ENCODE results near the gene TBC1D1. TPM values are rescaled to one million over a fixed set of nuclear protein-coding genes. Genes with fewer than 3 reads are reported as not detected.

Gene TBC1D1
- total and polyA plus RNA-seq, 2 donors (not counting 1 experiment from before 2014, with no cell fraction given) = 39.7 to 90.0 TPM

DNA sequence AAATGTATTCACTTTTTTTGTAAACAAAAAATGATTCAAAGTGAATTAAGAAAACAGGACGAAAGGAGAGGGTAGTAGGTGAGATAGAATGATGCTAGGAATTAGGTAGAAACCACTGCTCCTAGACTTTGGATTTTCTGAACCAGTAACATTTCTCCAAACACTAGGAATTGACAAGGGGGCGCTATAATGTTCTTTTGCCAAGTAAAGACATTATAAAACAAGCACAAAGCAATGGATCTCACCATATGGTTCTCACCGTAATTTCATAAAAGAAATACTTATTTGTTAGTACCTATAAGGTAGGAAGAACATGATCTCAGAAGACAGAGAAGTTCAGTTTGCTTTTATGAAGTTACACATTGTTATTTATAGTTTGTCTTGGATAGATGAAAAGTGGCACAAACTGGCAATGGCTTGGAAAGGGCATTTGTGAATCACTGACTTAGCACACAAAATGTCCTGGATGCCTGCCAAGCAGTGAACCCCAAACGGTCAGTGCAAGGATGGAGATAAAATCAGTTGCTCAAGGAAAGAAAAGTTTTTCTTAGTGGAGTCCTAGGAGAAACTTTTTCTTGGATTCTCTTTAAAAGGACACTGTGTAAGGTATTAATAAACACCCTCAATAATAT, 8.1 kb upstream of the TBC1D1 start:
- TF ChIP-seq EZH2 (IDR thresholded peaks at IDR 0.05; ENCODE audit: low read length, missing control alignments) (no peak), CTCF (conservative IDR thresholded peaks at IDR 0.05 in 1 of 2, IDR thresholded peaks at IDR 0.05 in 1 of 2; ENCODE audit: low read depth in 1 of 2, low read length in 2 of 2) (no peak)
- H3K9ac ChIP-seq (ENCODE audit: insufficient read depth, low read length) = no peak overlapping the region
- no peaks in the 10 kb centered on the region for H3K36me3 ChIP-seq (ENCODE audit: control insufficient read depth, insufficient read depth, low read length)

GRCh38 chr4:37884855-37885487, 5.9 kb upstream of the TBC1D1 start:
- Histone ChIP-seq H3K4me2 (ENCODE audit: extremely low read depth, insufficient read depth, low read length) (no peak overlapping the region), H3K27me3 (ENCODE audit: control insufficient read depth, insufficient read depth, low read length) (peaks cover 7% of the 10 kb centered on the region), H3K4me1 (ENCODE audit: control insufficient read depth, extremely low read depth, insufficient read depth, low read length) (no peaks in the 10 kb centered on the region), H2AFZ (ENCODE audit: low read length) (no peak overlapping the region), H3K79me2 (ENCODE audit: control insufficient read depth, insufficient read depth, low read length) (no peaks in the 10 kb centered on the region), H3K9me3 (ENCODE audit: control insufficient read depth, insufficient read depth, low read depth, low read length) (no peaks in the 10 kb centered on the region), H3K9ac (ENCODE audit: insufficient read depth, low read length) (no peak overlapping the region), H3K27ac (ENCODE audit: insufficient read depth, low read length) (no peak overlapping the region), H4K20me1 (ENCODE audit: control insufficient read depth, extremely low read depth, insufficient read depth, low read length) (no peaks in the 10 kb centered on the region), H3K36me3 (ENCODE audit: control insufficient read depth, insufficient read depth, low read length) (no peaks in the 10 kb centered on the region), H3K4me3 (replicated peaks in 1 of 4; ENCODE audit: control extremely low read depth in 1 of 4, insufficient read depth in 1 of 4, low read depth in 3 of 4, low read length in 4 of 4) (no peak overlapping the region)
- peak in 1 of 2 donors; percentile 18 for DNase-seq (ENCODE audit: low read depth in 2 of 2)
- no peak for TF ChIP-seq CTCF (conservative IDR thresholded peaks at IDR 0.05 in 1 of 2, IDR thresholded peaks at IDR 0.05 in 1 of 2; ENCODE audit: low read depth in 1 of 2, low read length in 2 of 2)
- no peak for TF ChIP-seq EZH2 (IDR thresholded peaks at IDR 0.05; ENCODE audit: low read length, missing control alignments)

More for the DNA sequence above, 8.1 kb upstream of the TBC1D1 start:
- no peak overlapping the region for H2AFZ ChIP-seq (ENCODE audit: low read length)
- no peak for DNase-seq (ENCODE audit: low read depth in 2 of 2)
- H3K4me2 ChIP-seq (ENCODE audit: extremely low read depth, insufficient read depth, low read length) = no peak overlapping the region
- H3K27me3 ChIP-seq (ENCODE audit: control insufficient read depth, insufficient read depth, low read length) = no peaks in the 10 kb centered on the region
- H3K4me3 ChIP-seq (replicated peaks in 1 of 4; ENCODE audit: control extremely low read depth in 1 of 4, insufficient read depth in 1 of 4, low read depth in 3 of 4, low read length in 4 of 4) = no peak overlapping the region
- H3K79me2 ChIP-seq (ENCODE audit: control insufficient read depth, insufficient read depth, low read length) = no peaks in the 10 kb centered on the region
- no peaks in the 10 kb centered on the region for H3K4me1 ChIP-seq (ENCODE audit: control insufficient read depth, extremely low read depth, insufficient read depth, low read length)
- H4K20me1 ChIP-seq (ENCODE audit: control insufficient read depth, extremely low read depth, insufficient read depth, low read length) = no peaks in the 10 kb centered on the region
- no peak overlapping the region for H3K27ac ChIP-seq (ENCODE audit: insufficient read depth, low read length)
- no peaks in the 10 kb centered on the region for H3K9me3 ChIP-seq (ENCODE audit: control insufficient read depth, insufficient read depth, low read depth, low read length)

- H3K9me3 ChIP-seq (ENCODE audit: control insufficient read depth, insufficient read depth, low read depth, low read length) = no peaks in the 10 kb centered on the region
- H3K4me2 ChIP-seq (ENCODE audit: extremely low read depth, insufficient read depth, low read length) = no peak overlapping the region
- no peaks in the 10 kb centered on the region for H4K20me1 ChIP-seq (ENCODE audit: control insufficient read depth, extremely low read depth, insufficient read depth, low read length)
- peaks cover 2% of the 10 kb centered on the region for H3K4me1 ChIP-seq (ENCODE audit: control insufficient read depth, extremely low read depth, insufficient read depth, low read length)
- H3K9ac ChIP-seq (ENCODE audit: insufficient read depth, low read length) = no peak overlapping the region
- no peaks in the 10 kb centered on the region for H3K79me2 ChIP-seq (ENCODE audit: control insufficient read depth, insufficient read depth, low read length)
- peak; percentile 56 to 71 for DNase-seq (ENCODE audit: low read depth in 2 of 2)
- H3K27me3 ChIP-seq (ENCODE audit: control insufficient read depth, insufficient read depth, low read length) = peaks cover 12% of the 10 kb centered on the region
- H3K36me3 ChIP-seq (ENCODE audit: control insufficient read depth, insufficient read depth, low read length) = no peaks in the 10 kb centered on the region
- no peak overlapping the region for H3K27ac ChIP-seq (ENCODE audit: insufficient read depth, low read length)
- no peak overlapping the region for H2AFZ ChIP-seq (ENCODE audit: low read length)
- H3K4me3 ChIP-seq (replicated peaks in 1 of 4; ENCODE audit: control extremely low read depth in 1 of 4, insufficient read depth in 1 of 4, low read depth in 3 of 4, low read length in 4 of 4) = no peak overlapping the region
- TF ChIP-seq CTCF (conservative IDR thresholded peaks at IDR 0.05 in 1 of 2, IDR thresholded peaks at IDR 0.05 in 1 of 2; ENCODE audit: low read depth in 1 of 2, low read length in 2 of 2) (no peak), EZH2 (IDR thresholded peaks at IDR 0.05; ENCODE audit: low read length, missing control alignments) (no peak)
Measured at GRCh38 chr4:37885496-37885895, 5.4 kb upstream of the TBC1D1 start.
